ENCODE data around the gene GDI2.

The GDI2 gene

DNA sequence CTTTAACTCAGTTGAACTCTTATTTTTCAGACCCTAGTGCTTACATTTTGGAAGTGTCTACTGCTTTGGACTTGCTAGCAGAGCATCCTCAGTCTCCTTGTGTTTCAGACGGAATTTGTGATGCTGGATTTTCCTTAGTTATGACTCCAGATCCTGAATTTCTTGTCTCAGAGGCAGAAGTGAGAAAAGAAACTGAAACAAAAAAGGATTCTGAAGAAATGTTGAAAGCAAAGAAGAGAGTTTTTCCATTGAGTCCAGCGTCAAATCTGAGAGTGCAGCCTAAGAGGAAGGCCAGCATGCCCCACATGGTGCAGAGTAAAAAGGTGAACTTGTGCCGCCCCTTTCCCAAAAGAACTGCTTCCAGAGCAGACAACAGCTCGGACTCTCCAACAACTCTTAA lies 82.5 kb downstream of the GDI2 start:
- H3K4me3 ChIP-seq (ENCODE audit: low read depth, low read length): no peak overlapping the region
- no peak for TF ChIP-seq CTCF (IDR thresholded peaks at IDR 0.05; ENCODE audit: low read depth, low read length)

DNA sequence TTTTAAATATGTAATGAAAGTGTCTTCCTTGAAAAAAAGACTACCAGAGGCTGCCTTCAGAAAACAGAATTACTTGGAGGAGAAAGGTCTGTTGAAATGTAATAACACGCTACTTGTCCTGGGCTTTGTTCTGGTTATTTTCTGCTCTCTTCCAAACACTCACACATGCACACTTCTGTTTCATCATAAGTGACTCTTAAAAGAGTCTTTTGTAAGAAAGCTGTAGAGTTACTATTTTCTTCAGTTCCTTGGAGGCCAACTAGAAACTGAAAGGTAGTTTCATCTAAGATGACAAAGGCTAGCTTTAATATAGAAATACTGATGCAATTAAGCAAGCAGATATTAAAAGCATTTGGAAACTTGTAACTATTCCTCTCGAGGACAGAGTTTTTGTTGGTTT lies 89.5 kb downstream of the GDI2 start:
- no peak for TF ChIP-seq CTCF (IDR thresholded peaks at IDR 0.05; ENCODE audit: low read depth, low read length)
- no peak overlapping the region for H3K4me3 ChIP-seq (ENCODE audit: low read depth, low read length)

DNA sequence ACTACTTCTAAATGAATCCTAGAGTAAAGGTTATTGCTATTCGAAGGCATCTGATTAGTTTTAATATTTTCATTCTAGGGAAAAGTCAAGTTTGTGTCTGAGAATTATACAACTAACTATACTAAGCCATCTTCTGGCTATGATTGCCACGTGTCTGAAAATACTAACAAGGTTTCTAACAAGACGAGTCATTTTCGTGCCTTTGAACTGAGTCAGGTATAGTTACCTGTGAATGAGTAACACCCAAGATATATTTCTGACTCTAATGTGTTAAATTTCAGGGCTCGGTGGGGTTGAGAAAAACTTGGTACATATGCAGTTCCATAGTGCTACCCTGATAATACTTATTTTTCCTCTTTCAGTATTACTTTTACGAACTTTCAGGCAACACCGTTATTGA lies 93.1 kb downstream of the GDI2 start:
- H3K4me3 ChIP-seq (ENCODE audit: low read depth, low read length): no peak overlapping the region
- TF ChIP-seq CTCF (IDR thresholded peaks at IDR 0.05; ENCODE audit: low read depth, low read length): no peak

DNA sequence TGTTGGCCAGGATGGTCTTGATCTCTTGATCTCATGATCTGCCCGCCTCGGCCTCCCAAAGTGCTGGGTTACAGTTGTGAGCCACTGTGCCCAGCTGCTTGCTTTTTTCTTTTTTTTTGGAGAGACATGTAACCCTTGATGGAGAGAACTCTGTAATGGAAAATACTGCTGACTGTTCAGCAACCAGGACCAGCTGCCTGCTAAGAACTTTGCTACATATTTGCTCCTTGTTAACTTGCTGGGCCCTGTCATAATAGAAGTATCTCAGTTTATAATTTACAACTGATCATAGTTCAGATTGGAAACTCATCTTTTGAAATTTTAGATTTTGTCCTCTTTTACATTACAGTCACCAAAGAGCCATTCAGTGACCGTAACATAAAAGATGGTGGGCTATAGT lies 93.7 kb downstream of the GDI2 start:
- TF ChIP-seq CTCF (IDR thresholded peaks at IDR 0.05; ENCODE audit: low read depth, low read length): no peak
- no peak overlapping the region for H3K4me3 ChIP-seq (ENCODE audit: low read depth, low read length)

All from WI38 (cell line).